ENCODE data around the gene SLC12A5.

DNA sequence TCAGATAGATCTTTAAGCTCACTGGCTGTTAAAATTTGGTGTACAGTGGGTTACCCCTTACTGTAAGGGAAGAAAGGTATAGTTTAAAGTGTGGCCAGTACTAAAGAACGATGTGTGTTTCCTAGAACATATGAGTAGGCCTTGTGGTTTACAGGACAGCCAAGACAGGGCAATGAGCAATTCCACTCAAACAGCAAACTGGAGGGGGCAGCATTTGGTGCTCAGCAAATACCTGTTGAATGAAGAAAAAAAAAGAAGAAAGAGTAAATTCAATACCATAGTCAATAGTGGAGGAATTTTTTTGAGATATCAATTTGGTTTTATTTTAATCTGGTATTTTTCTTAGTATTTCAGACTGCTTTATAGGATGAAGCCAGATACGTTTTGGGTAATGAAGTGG, 64.5 kb downstream of the SLC12A5 start:
- TF ChIP-seq, protein P1, sequence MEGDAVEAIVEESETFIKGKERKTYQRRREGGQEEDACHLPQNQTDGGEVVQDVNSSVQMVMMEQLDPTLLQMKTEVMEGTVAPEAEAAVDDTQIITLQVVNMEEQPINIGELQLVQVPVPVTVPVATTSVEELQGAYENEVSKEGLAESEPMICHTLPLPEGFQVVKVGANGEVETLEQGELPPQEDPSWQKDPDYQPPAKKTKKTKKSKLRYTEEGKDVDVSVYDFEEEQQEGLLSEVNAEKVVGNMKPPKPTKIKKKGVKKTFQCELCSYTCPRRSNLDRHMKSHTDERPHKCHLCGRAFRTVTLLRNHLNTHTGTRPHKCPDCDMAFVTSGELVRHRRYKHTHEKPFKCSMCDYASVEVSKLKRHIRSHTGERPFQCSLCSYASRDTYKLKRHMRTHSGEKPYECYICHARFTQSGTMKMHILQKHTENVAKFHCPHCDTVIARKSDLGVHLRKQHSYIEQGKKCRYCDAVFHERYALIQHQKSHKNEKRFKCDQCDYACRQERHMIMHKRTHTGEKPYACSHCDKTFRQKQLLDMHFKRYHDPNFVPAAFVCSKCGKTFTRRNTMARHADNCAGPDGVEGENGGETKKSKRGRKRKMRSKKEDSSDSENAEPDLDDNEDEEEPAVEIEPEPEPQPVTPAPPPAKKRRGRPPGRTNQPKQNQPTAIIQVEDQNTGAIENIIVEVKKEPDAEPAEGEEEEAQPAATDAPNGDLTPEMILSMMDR (IDR thresholded peaks at IDR 0.05): no peak
- no peak for TF ChIP-seq EZH2 (IDR thresholded peaks at IDR 0.05; ENCODE audit: borderline replicate concordance, insufficient read depth, low read depth, low read length, poor library complexity, severe bottlenecking)
